OCI-LY3 (cell line): Measurements from ENCODE around the gene WIPF3.

Experiments
- CTCF ChIP-seq: fragments of 200-600, 300-600 bp; sonication (generic); IDR thresholded peaks from 2 replicates; pipeline ENCODE4 v1.5.1; 2014; ENCODE audit warnings: antibody characterized with exemption, low read length, low read depth
- EZH2phosphoT487 ChIP-seq: fragments of 200-600 bp; shearing (Covaris generic); IDR thresholded peaks from 2 replicates; pipeline ENCODE4 v1.6.1; 2018; ENCODE audit warnings: antibody characterized with exemption, mixed run types, low read depth

DNA sequence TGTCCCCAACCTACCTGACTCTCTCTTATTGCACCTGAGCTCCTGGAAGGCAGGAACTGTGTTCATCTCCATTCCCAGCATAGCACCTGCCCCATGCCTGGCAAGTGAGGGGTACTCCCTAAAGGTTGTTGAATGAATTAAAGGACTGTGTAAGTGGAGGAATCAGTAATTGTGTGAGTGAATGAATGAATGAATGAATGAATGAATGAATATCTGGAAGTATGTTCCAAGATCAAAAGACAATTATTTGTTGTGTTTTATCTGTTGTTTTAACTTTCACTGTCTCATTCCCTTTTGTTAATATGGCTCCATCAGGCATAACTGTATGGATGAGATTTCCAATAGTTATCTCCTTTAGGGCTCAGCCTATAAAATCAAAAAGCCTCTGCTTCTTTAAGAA lies 4.0 kb downstream of the WIPF3 start:
- TF ChIP-seq CTCF: no peak
- no peak for TF ChIP-seq EZH2phosphoT487
